DND-41 (cell line): Measurements from ENCODE around the gene FOXP1.

Experiments
- ATAC-seq: fragments of 200-7000 bp; cut with Tn5 transposase; 3 replicates; pipeline ENCODE4 v1.9.1; 2021; ENCODE audit warnings: low read depth; ENCODE audit not compliant: insufficient read depth
- DNase-seq: peaks from one replicate; pipeline ENCODE4 v3.0.0-alpha.2; 2020
- H2AFZ ChIP-seq: 2 replicates; pipeline ENCODE4 v1.6.0; 2012; ENCODE audit warnings: low read depth, low read length
- H3K27ac ChIP-seq: 2 replicates; pipeline ENCODE4 v1.5.1; 2012; ENCODE audit warnings: low read length, inconsistent platforms
- H3K27me3 ChIP-seq: fragments of 200-600 bp; sonication (generic); 2 replicates; pipeline ENCODE4 v1.6.0; 2012; ENCODE audit warnings: low read length, mild to moderate bottlenecking, inconsistent platforms; ENCODE audit not compliant: insufficient read depth, poor library complexity
- H3K36me3 ChIP-seq: 2 replicates; pipeline ENCODE4 v1.5.1; 2012; ENCODE audit warnings: low read length, inconsistent platforms; ENCODE audit not compliant: insufficient read depth
- H3K4me1 ChIP-seq: 2 replicates; pipeline ENCODE4 v1.5.1; 2012; ENCODE audit warnings: mild to moderate bottlenecking, low read length; ENCODE audit not compliant: insufficient read depth
- H3K4me2 ChIP-seq: 2 replicates; pipeline ENCODE4 v1.6.0; 2012; ENCODE audit warnings: mild to moderate bottlenecking, moderate library complexity, low read length, inconsistent platforms; ENCODE audit not compliant: insufficient read depth
- H3K4me3 ChIP-seq, 2 experiments: fragments of 200-600 bp in 1 of 2; shearing (Covaris generic) in 1 of 2; 2 replicates each; pipeline ENCODE4 v1.5.1; 2012 to 2016; ENCODE audit warnings: inconsistent platforms in 2 of 2, low read length in 2 of 2, mild to moderate bottlenecking in 2 of 2, low read depth in 1 of 2, moderate library complexity in 1 of 2
- H3K79me2 ChIP-seq: 2 replicates; pipeline ENCODE4 v1.6.0; 2012; ENCODE audit warnings: low read length, inconsistent platforms; ENCODE audit not compliant: insufficient read depth
- H3K9ac ChIP-seq: 2 replicates; pipeline ENCODE4 v1.6.0; 2012; ENCODE audit warnings: low read depth, mild to moderate bottlenecking, inconsistent platforms, low read length, moderate library complexity
- H3K9me3 ChIP-seq: 2 replicates; pipeline ENCODE4 v1.5.1; 2012; ENCODE audit warnings: low read length, moderate library complexity, mild to moderate bottlenecking, inconsistent platforms; ENCODE audit not compliant: insufficient read depth, severe bottlenecking
- H4K20me1 ChIP-seq: 2 replicates; pipeline ENCODE4 v1.6.0; 2012; ENCODE audit warnings: low read length; ENCODE audit not compliant: insufficient read depth
- CTCF ChIP-seq: IDR thresholded peaks from 2 replicates; pipeline ENCODE4 v1.5.1; 2012; ENCODE audit warnings: borderline replicate concordance, low read length, moderate library complexity, mild to moderate bottlenecking; ENCODE audit not compliant: poor library complexity, severe bottlenecking; ENCODE audit errors: extremely low read depth
- EZH2 ChIP-seq: IDR thresholded peaks from 3 replicates; pipeline ENCODE4 v1.6.1; 2012; ENCODE audit warnings: borderline replicate concordance, low read depth, mild to moderate bottlenecking, moderate library complexity, low read length, inconsistent platforms; ENCODE audit not compliant: severe bottlenecking

The FOXP1 gene

GRCh38 chr3:71559578-71560162, 23.9 kb downstream of the FOXP1 start:
- H3K9me3 ChIP-seq, result no peaks in the 10 kb centered on the region
- no peak for TF ChIP-seq EZH2
- no peak for TF ChIP-seq CTCF
- no peaks in the 10 kb centered on the region for H3K4me1 ChIP-seq
- H4K20me1 ChIP-seq, result peaks cover 20% of the 10 kb centered on the region
- peaks cover 2% of the 10 kb centered on the region; the same call in 1 of the 2 replicates for H3K36me3 ChIP-seq
- no peak for DNase-seq
- no peak overlapping the region for H3K9ac ChIP-seq
- no peak overlapping the region for H3K27ac ChIP-seq
- H3K4me3 ChIP-seq, result no peak overlapping the region
- ATAC-seq, result no peak
- H3K27me3 ChIP-seq, result no peaks in the 10 kb centered on the region
- no peak overlapping the region for H3K4me2 ChIP-seq
- peaks cover 64% of the 10 kb centered on the region for H3K79me2 ChIP-seq
- H2AFZ ChIP-seq, result no peak overlapping the region

- H3K27ac ChIP-seq, result no peak overlapping the region
- no peaks in the 10 kb centered on the region for H3K9me3 ChIP-seq
- no peak overlapping the region for H3K4me3 ChIP-seq
- no peak overlapping the region for H2AFZ ChIP-seq
- no peak for TF ChIP-seq EZH2
- no peak for TF ChIP-seq CTCF
- H3K27me3 ChIP-seq, result no peaks in the 10 kb centered on the region
- ATAC-seq (no peak), DNase-seq (no peak)
- no peaks in the 10 kb centered on the region for H3K4me1 ChIP-seq
- no peak overlapping the region for H3K4me2 ChIP-seq
- H3K79me2 ChIP-seq, result peaks cover 62% of the 10 kb centered on the region
- H3K9ac ChIP-seq, result no peak overlapping the region
- H3K36me3 ChIP-seq, result peaks cover 2% of the 10 kb centered on the region; the same call in 1 of the 2 replicates
- peaks cover 20% of the 10 kb centered on the region for H4K20me1 ChIP-seq
Measured at GRCh38 chr3:71559021-71559420, 24.5 kb downstream of the FOXP1 start.

GRCh38 chr3:71554649-71555048, 28.9 kb downstream of the FOXP1 start:
- TF ChIP-seq EZH2 (no peak), CTCF (no peak)
- H4K20me1 ChIP-seq, result peaks cover 6% of the 10 kb centered on the region; the same call in 1 of the 2 replicates
- H3K4me3 ChIP-seq, result no peak overlapping the region
- peaks cover 48% of the 10 kb centered on the region for H3K79me2 ChIP-seq
- no peak overlapping the region for H3K27ac ChIP-seq
- H3K27me3 ChIP-seq, result no peaks in the 10 kb centered on the region
- no peaks in the 10 kb centered on the region for H3K36me3 ChIP-seq
- no peaks in the 10 kb centered on the region for H3K9me3 ChIP-seq
- no peaks in the 10 kb centered on the region for H3K4me1 ChIP-seq
- H3K4me2 ChIP-seq, result no peak overlapping the region
- H2AFZ ChIP-seq, result no peak overlapping the region
- no peak overlapping the region for H3K9ac ChIP-seq
- ATAC-seq, result no peak
- no peak for DNase-seq

- Histone ChIP-seq H4K20me1 (peaks cover 8% of the 10 kb centered on the region), H3K9me3 (no peaks in the 10 kb centered on the region), H3K27ac (no peak overlapping the region), H3K36me3 (peaks cover 4% of the 10 kb centered on the region; the same call in 1 of the 2 replicates), H3K4me2 (no peak overlapping the region), H3K4me3 (no peak overlapping the region), H3K27me3 (no peaks in the 10 kb centered on the region), H3K4me1 (no peaks in the 10 kb centered on the region), H2AFZ (no peak overlapping the region), H3K79me2 (peaks cover 47% of the 10 kb centered on the region), H3K9ac (no peak overlapping the region)
- DNase-seq, result no peak
- TF ChIP-seq EZH2, result no peak
- no peak for TF ChIP-seq CTCF
- ATAC-seq, result no peak
Measured at GRCh38 chr3:71551311-71551919, 32.1 kb downstream of the FOXP1 start.
